HG03280 (cell line): ENCODE results near the gene SSBP2.
"Not testable (repeated sequence)": the region's sequence is repeated elsewhere in the genome, so short reads cannot be mapped to it uniquely, and the experiment has no call there.

ENCODE experiments used
- ATAC-seq: cut with Tn5 transposase; IDR thresholded peaks from one replicate; pipeline ENCODE4 v1.9.1; 2021; ENCODE audit warnings: mild to moderate bottlenecking, moderate library complexity; ENCODE audit not compliant: unreplicated experiment

The SSBP2 gene

GRCh38 chr5:81606150-81606549, 144.7 kb downstream of the SSBP2 start:
- ATAC-seq = no peak

GRCh38 chr5:81605299-81605698, 145.6 kb downstream of the SSBP2 start:
- no peak for ATAC-seq

GRCh38 chr5:81604193-81604592, 146.7 kb downstream of the SSBP2 start:
- no peak for ATAC-seq

GRCh38 chr5:81601919-81602318, 149.0 kb downstream of the SSBP2 start:
- no peak for ATAC-seq

GRCh38 chr5:81592085-81592484, 158.8 kb downstream of the SSBP2 start:
- ATAC-seq = not testable (repeated sequence)

GRCh38 chr5:81590498-81591384, 160.2 kb downstream of the SSBP2 start:
- ATAC-seq = no peak

- no peak for ATAC-seq
Measured at GRCh38 chr5:81579262-81579924, 171.5 kb downstream of the SSBP2 start.

- no peak for ATAC-seq
Measured at GRCh38 chr5:81577091-81577490, 173.8 kb downstream of the SSBP2 start.

GRCh38 chr5:81575924-81576323, 175.0 kb downstream of the SSBP2 start:
- no peak for ATAC-seq

GRCh38 chr5:81572201-81572600, 178.7 kb downstream of the SSBP2 start:
- ATAC-seq = no peak

- no peak for ATAC-seq
Measured at GRCh38 chr5:81558188-81558587, 192.7 kb downstream of the SSBP2 start.

- ATAC-seq = no peak
Measured at GRCh38 chr5:81556809-81557208, 194.1 kb downstream of the SSBP2 start.

- no peak for ATAC-seq
Measured at GRCh38 chr5:81555865-81556264, 195.0 kb downstream of the SSBP2 start.

GRCh38 chr5:81554647-81555046, 196.2 kb downstream of the SSBP2 start:
- no peak for ATAC-seq

- ATAC-seq = no peak
Measured at GRCh38 chr5:81553567-81554212, 197.2 kb downstream of the SSBP2 start.

- ATAC-seq = no peak
Measured at GRCh38 chr5:81552852-81553566, 197.9 kb downstream of the SSBP2 start.

- no peak for ATAC-seq
Measured at GRCh38 chr5:81549123-81549522, 201.8 kb downstream of the SSBP2 start.

GRCh38 chr5:81547001-81547400, 203.9 kb downstream of the SSBP2 start:
- ATAC-seq = no peak

GRCh38 chr5:81545911-81546310, 205.0 kb downstream of the SSBP2 start:
- no peak for ATAC-seq

- no peak for ATAC-seq
Measured at GRCh38 chr5:81544351-81545018, 206.4 kb downstream of the SSBP2 start.

- ATAC-seq = no peak
Measured at GRCh38 chr5:81542242-81542641, 208.7 kb downstream of the SSBP2 start.
